Fibroblast of lung (primary cell): ENCODE measurements around the gene PHYHD1. TPM values are rescaled to one million over a fixed set of nuclear protein-coding genes. Genes with fewer than 3 reads are reported as not detected.

Experiments used
- DNase-seq, 2 donors: peaks; one replicate each; pipeline versions ENCODE4 v3.0.0 to v3.0.0-alpha.2; 2010; ENCODE audit warnings: low read depth in 2 of 2
- H2AFZ ChIP-seq: 2 replicates; pipeline ENCODE4 v1.5.1; 2012; ENCODE audit warnings: low read length, control low read depth, inconsistent platforms
- H3K27ac ChIP-seq: 2 replicates; pipeline ENCODE4 v1.5.1; 2011; ENCODE audit warnings: low read length, control low read depth; ENCODE audit not compliant: insufficient read depth
- H3K27me3 ChIP-seq: 2 replicates; pipeline ENCODE4 v1.5.1; 2011; ENCODE audit warnings: mild to moderate bottlenecking, low read length; ENCODE audit not compliant: control insufficient read depth, insufficient read depth
- H3K36me3 ChIP-seq: 2 replicates; pipeline ENCODE4 v1.5.1; 2011; ENCODE audit warnings: low read length; ENCODE audit not compliant: control insufficient read depth, insufficient read depth
- H3K4me1 ChIP-seq: 2 replicates; pipeline ENCODE4 v1.5.1; 2011; ENCODE audit warnings: low read length; ENCODE audit not compliant: control insufficient read depth, insufficient read depth; ENCODE audit errors: extremely low read depth
- H3K4me2 ChIP-seq: 2 replicates; pipeline ENCODE4 v1.5.1; 2011; ENCODE audit warnings: low read length, control low read depth; ENCODE audit not compliant: insufficient read depth; ENCODE audit errors: extremely low read depth
- H3K4me3 ChIP-seq, 4 experiments: fragments of 200-600 bp in 1 of 4; sonication (generic) in 1 of 4; replicated peaks in 1 of 4; 2 replicates each; pipeline ENCODE4 v1.5.1; 2011 to 2016; ENCODE audit warnings: low read length in 4 of 4, low read depth in 3 of 4, mild to moderate bottlenecking in 3 of 4, control low read depth in 2 of 4, inconsistent platforms in 1 of 4, mixed read lengths in 1 of 4; ENCODE audit not compliant: insufficient read depth in 1 of 4; ENCODE audit errors: control extremely low read depth in 1 of 4
- H3K79me2 ChIP-seq: 2 replicates; pipeline ENCODE4 v1.5.1; 2012; ENCODE audit warnings: mild to moderate bottlenecking, low read length, inconsistent platforms; ENCODE audit not compliant: control insufficient read depth, insufficient read depth
- H3K9ac ChIP-seq: 2 replicates; pipeline ENCODE4 v1.5.1; 2011; ENCODE audit warnings: mild to moderate bottlenecking, low read length, control low read depth; ENCODE audit not compliant: insufficient read depth
- H3K9me3 ChIP-seq: 2 replicates; pipeline ENCODE4 v1.5.1; 2012; ENCODE audit warnings: low read depth, low read length; ENCODE audit not compliant: control insufficient read depth, insufficient read depth
- H4K20me1 ChIP-seq: 2 replicates; pipeline ENCODE4 v1.5.1; 2011; ENCODE audit warnings: low read length; ENCODE audit not compliant: control insufficient read depth, insufficient read depth; ENCODE audit errors: extremely low read depth
- CTCF ChIP-seq, 2 donors: IDR thresholded peaks in 1 of 2; conservative IDR thresholded peaks in 1 of 2; 1 replicate in 1 of 2; 2 replicates in 1 of 2; pipeline ENCODE4 v1.5.1; 2011 to 2012; ENCODE audit warnings: low read length in 2 of 2, control low read depth in 1 of 2, inconsistent platforms in 1 of 2, low read depth in 1 of 2, mild to moderate bottlenecking in 1 of 2
- EZH2 ChIP-seq: IDR thresholded peaks from 2 replicates; pipeline ENCODE4 v1.5.1; 2012; ENCODE audit warnings: low read length, control low read depth, mild to moderate bottlenecking; ENCODE audit errors: missing control alignments
- polyA plus RNA-seq, 2 donors: library from polyadenylated mRNA; depleted of rRNA in 1 of 2; stranded (reverse) in 1 of 2; unstranded in 1 of 2; fragments of >200 nt; gene quantifications; 2 replicates each; pipeline ENCODE4 v1.2.1, GENCODE V29; 2011 to 2012; ENCODE audit warnings: missing spikeins in 1 of 2
- total RNA-seq: library from RNA; depleted of rRNA; stranded (reverse); fragments of >200 nt; gene quantifications from 2 replicates; pipeline ENCODE4 v1.2.1, GENCODE V29; 2014

The PHYHD1 gene
- total and polyA plus RNA-seq, 2 donors (not counting 1 experiment from before 2014, with no cell fraction given), result 17.7 to 20.0 TPM

- no peaks in the 10 kb centered on the region for H3K9me3 ChIP-seq
- H4K20me1 ChIP-seq, result no peaks in the 10 kb centered on the region
- peaks cover 2% of the 10 kb centered on the region for H3K4me1 ChIP-seq
- no peak overlapping the region for H3K27ac ChIP-seq
- H3K9ac ChIP-seq, result no peak overlapping the region
- H3K4me2 ChIP-seq, result no peak overlapping the region
- TF ChIP-seq CTCF (conservative IDR thresholded peaks at IDR 0.05 in 1 of 2, IDR thresholded peaks at IDR 0.05 in 1 of 2; ENCODE audit: low read depth in 1 of 2, low read length in 2 of 2), result no peak
- TF ChIP-seq EZH2, result no peak
- H3K4me3 ChIP-seq, result no peak overlapping the region
- no peaks in the 10 kb centered on the region for H3K27me3 ChIP-seq
- H3K36me3 ChIP-seq, result peaks cover 8% of the 10 kb centered on the region
- DNase-seq, result no peak
- H2AFZ ChIP-seq, result no peak overlapping the region
- H3K79me2 ChIP-seq, result peaks cover 12% of the 10 kb centered on the region
These were observed 22.4 kb upstream of the PHYHD1 start for GRCh38 chr9:128898382-128898781.

GRCh38 chr9:128898845-128899565 lies 21.8 kb upstream of the PHYHD1 start:
- Histone ChIP-seq H3K27ac (no peak overlapping the region), H3K79me2 (peaks cover 11% of the 10 kb centered on the region), H4K20me1 (no peaks in the 10 kb centered on the region), H2AFZ (no peak overlapping the region), H3K27me3 (no peaks in the 10 kb centered on the region), H3K4me3 (no peak overlapping the region), H3K4me2 (no peak overlapping the region), H3K9ac (no peak overlapping the region), H3K9me3 (no peaks in the 10 kb centered on the region), H3K36me3 (peaks cover 8% of the 10 kb centered on the region), H3K4me1 (peaks cover 2% of the 10 kb centered on the region)
- TF ChIP-seq EZH2, result no peak
- TF ChIP-seq CTCF (conservative IDR thresholded peaks at IDR 0.05 in 1 of 2, IDR thresholded peaks at IDR 0.05 in 1 of 2; ENCODE audit: low read depth in 1 of 2, low read length in 2 of 2), result no peak
- no peak for DNase-seq

GRCh38 chr9:128899566-128900322 lies 21.0 kb upstream of the PHYHD1 start:
- no peak for DNase-seq
- H4K20me1 ChIP-seq, result no peaks in the 10 kb centered on the region
- peaks cover 11% of the 10 kb centered on the region for H3K79me2 ChIP-seq

More at GRCh38 chr9:128899566-128900322, 21.0 kb upstream of the PHYHD1 start:
- H2AFZ ChIP-seq, result no peak overlapping the region
- H3K36me3 ChIP-seq, result peaks cover 8% of the 10 kb centered on the region
- no peak overlapping the region for H3K9ac ChIP-seq
- H3K4me1 ChIP-seq, result peaks cover 2% of the 10 kb centered on the region
- no peak overlapping the region for H3K4me3 ChIP-seq
- no peak overlapping the region for H3K27ac ChIP-seq
- no peaks in the 10 kb centered on the region for H3K9me3 ChIP-seq
- TF ChIP-seq EZH2 (no peak), CTCF (conservative IDR thresholded peaks at IDR 0.05 in 1 of 2, IDR thresholded peaks at IDR 0.05 in 1 of 2; ENCODE audit: low read depth in 1 of 2, low read length in 2 of 2) (no peak)
- no peak overlapping the region for H3K4me2 ChIP-seq
- H3K27me3 ChIP-seq, result no peaks in the 10 kb centered on the region
